NCI-H1092 (cell line): Measurements from ENCODE around the gene ACSL6.
"Not testable (repeated sequence)": the region's sequence is repeated elsewhere in the genome, so short reads cannot be mapped to it uniquely, and the experiment has no call there.

ENCODE experiments used
- DNase-seq: peaks from one replicate; lab custom pipeline; 2025; lab: John Stamatoyannopoulos, UW

The ACSL6 gene

DNA sequence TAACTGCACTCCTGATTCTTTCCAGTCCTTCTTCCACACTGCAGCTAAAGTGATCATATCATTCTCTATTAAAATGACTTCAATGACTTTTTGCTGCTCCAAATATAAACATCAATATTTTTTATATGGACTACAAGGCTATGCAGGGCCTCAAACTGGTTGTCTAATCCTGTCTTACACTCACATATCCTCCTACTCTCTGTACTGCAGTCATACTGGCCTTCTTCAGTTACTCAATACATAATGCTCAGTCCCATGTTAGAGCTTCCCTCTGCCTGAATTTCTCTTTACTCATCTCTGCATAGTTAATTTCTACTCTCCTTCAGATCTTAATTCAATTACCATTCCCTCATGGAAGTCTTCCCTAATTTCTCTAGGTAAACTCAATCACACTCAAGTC is 69.4 kb downstream of the ACSL6 start:
- DNase-seq = no peak

DNA sequence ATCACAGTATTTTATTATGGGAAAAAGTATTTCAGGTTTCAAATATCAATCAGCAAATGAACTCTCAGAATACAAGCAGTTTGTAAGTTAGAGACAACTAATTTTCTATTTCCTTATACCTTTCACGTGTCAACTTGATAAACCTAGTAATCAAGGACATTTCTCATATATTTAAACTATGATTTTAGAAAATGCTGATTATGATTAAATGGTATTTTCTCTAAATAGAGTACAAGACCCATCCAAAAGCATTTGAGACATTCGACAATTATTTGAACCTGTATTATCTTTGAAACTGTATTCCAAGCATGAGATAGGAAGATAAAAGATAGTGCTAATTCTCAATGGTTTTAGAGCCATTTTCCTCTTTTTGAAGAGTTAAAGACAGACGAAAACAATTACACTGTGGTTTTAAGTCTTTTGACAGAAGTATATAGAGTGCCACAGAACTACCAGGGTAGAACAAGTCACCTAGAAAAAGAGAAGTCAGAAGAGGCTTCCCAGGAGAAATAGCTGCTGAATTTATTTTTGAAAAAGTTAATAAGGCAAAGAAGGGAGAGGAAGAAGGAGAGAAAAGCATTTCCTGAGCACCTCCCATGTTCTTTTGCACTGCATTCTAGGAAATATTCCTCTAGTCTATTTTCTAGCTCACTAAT is 71.6 kb downstream of the ACSL6 start:
- DNase-seq = no peak

DNA sequence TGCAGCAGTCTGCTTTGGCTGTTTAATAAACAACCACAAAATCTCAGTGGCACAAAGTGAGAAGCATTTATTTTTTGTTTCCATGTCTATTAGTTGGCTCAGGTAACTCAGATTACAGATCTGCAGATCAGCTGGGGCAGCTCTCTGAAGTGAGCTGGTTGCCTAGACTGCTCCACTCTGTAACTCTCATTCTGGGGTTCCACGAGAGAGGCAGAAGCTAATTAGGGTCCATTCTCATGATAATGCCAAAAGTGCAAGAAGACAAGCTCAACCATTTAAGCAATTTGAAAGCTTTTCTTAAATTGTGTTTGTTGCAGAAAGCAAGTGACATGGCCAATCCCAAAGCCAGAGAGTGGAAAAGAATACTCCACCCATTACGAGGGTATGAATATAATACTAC is 79.2 kb downstream of the ACSL6 start:
- DNase-seq = no peak

DNA sequence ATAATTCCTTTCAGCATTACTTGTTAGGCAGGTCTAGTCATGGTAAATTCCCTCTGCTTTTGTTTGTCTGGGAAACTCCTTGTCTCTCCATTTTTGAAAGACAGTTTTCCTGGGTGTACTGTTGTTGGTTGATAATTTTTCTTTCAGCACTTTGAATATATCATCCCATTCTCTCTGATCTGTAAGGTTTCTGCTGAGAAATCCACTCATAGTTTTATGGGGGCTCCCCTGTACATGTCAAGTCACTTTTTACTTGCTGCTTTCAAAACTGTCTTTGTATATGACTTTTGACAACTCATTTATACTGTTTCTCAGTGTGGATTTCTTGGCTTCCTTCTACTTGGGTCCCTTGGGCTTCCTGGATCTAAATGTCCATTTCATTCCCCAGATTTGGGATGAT is 82.5 kb downstream of the ACSL6 start:
- DNase-seq = no peak

DNA sequence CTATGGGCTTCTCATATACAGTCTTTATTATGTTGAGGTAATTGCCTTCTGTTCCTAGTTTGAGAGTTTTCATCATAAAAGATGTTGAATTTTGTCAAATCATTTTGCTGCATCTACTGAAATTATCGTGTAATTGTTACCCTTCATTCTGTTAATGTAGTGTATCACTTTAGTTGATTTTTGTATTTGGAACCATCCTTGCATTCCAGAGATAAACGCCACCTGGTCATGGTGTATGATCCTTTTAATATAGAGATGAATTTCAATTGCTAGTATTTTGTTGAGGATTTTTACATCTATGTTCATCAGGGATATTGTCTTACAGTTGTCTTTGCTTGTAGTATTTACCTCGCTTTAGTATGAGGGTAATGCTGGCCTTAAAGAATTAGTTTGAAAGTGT is 85.3 kb downstream of the ACSL6 start:
- DNase-seq = no peak

DNA sequence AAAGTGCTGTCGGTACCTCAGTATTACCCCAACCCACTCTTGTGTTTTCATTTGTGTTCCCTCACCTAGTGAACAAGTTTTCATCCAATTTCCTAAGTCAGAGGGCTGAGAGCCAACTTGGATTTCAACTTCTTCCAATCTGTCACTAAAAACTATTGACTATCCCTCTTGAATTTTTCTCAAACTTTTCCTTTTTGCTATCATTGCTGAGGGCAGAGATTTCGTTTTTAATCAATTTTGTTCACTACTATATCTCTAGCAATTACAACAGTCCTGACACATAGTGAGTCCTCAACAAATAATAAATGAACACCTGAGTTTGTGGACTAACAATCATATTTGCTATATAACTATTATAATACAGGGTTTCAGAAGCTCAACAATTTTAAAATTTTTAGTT is 95.0 kb downstream of the ACSL6 start:
- DNase-seq = no peak

DNA sequence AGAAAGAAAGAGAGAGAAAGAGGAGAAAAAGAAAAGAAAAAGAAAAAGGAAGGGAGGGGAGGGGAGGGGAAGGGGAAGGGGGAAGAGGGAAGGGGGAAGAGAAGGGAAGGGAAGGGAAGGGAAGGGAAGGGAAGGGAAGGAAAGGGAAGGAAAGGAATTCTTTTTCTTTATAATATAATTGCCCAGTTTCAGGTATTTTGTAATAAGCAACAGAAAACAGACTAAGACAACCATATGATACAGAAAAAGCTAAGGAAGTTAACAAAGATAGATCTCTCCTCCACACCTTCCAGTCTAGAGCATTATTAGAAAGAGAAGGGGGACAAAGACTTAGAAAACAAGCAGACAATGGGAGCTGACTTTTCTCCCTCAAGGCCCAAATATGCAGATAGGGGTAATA is 97.0 kb downstream of the ACSL6 start:
- DNase-seq = no peak

DNA sequence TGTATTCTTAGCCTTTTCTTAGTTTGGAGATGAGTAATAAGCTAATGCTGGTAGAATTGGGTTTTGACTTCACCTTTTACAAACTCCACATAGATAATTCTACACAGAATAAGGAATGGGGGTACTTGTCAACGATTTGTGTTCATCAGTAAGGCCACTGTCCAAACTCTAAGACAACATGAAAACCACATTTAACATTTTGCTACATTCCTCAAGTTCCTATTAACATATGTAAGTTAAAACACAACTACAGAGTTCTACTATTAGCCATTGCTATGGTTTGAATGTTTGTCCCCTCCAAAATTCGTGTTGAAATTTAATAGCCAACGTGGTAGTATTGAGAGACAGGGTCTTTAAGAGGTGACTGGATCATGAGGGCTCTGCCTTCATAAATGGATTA is 97.9 kb downstream of the ACSL6 start:
- no peak for DNase-seq

DNA sequence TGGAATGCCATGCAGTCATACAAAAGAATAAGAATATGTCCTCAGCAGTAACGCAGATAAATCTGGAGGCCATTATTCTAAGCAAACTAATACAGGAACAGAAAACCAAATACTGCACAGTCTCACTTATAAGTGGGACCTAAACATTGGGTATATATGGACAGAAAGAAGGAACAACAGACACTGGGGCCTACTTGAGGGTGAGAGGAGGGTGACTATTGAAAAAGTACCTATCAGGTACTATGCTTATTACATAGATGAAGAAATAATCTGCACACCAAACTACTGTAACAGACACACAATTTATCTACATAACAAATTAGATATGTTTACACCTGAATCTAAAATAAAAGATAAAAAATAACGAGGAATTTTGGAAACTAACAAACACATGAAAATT is 104.8 kb downstream of the ACSL6 start:
- DNase-seq = no peak

DNA sequence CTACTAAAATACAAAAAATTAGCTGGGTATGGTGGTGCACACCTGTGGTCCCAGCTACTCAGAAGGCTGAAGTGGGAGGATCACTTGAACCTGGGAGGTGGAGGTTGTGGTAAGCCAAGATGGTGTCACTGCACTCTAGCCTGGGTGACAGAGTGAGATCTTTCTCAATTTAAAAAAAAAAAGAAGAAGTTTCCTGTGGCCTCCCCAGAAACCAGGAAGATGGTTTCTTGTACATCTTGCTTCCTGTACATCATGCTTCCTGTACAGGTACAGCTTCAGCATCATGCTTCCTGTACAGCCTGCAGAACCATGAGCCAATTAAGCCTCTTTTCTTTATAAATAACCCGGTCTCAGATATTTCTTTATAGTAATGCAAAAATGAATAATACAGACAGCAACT is 109.2 kb downstream of the ACSL6 start:
- DNase-seq = not testable (repeated sequence)
